ENCODE data around the gene CAPZB.
A peak's percentile ranks its signal among the peaks of the same experiment; 100 is the strongest.

The CAPZB gene

GRCh38 chr1:19324665-19324990 lies 160.7 kb downstream of the CAPZB start:
- no peak for DNase-seq

GRCh38 chr1:19323987-19324664 lies 161.2 kb downstream of the CAPZB start:
- no peak for DNase-seq

- DNase-seq: no peak
Observed at GRCh38 chr1:19322481-19322880, 162.9 kb downstream of the CAPZB start.

DNA sequence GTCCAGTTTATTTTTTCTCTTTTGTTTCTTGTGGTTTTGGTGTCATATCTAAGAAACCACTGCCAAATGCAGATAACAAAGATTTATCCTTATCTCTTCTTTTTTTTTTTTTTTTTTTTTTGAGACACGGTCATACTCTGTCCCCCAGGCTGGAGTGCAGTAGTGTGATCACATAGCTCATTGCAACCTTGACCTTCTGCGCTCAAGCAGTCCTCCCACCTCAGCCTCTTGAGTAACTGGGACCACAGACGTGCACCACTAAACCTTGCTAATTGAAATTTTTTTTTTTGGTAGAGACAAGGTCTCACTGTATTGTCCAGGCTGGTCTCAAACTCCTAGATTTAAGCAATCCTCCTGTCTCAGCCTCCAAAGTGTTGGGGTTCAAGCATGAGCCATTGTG lies 164.3 kb downstream of the CAPZB start:
- no peak for DNase-seq

DNA sequence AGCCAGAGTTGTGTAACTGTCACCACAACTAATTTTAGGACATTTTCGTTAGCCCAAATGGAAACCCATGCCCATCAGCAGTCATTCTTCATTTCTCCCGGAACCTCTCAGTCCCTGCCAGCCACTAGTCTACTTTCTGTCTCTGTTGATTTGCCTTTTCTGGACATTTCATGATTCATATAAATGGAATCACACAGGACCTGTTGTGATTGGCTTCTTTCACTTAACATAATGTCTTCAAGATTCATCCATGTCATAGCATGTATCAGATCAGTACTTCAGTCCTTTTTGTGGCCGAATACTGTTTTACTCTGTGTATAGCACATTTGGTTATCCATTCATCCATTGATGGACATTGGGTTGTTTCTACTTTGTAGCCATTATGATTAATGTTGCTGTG lies 166.1 kb downstream of the CAPZB start:
- no peak for DNase-seq

- DNase-seq: no peak
Observed at GRCh38 chr1:19317126-19317910, 168.0 kb downstream of the CAPZB start.

GRCh38 chr1:19315378-19316198 lies 169.8 kb downstream of the CAPZB start:
- no peak for DNase-seq

DNA sequence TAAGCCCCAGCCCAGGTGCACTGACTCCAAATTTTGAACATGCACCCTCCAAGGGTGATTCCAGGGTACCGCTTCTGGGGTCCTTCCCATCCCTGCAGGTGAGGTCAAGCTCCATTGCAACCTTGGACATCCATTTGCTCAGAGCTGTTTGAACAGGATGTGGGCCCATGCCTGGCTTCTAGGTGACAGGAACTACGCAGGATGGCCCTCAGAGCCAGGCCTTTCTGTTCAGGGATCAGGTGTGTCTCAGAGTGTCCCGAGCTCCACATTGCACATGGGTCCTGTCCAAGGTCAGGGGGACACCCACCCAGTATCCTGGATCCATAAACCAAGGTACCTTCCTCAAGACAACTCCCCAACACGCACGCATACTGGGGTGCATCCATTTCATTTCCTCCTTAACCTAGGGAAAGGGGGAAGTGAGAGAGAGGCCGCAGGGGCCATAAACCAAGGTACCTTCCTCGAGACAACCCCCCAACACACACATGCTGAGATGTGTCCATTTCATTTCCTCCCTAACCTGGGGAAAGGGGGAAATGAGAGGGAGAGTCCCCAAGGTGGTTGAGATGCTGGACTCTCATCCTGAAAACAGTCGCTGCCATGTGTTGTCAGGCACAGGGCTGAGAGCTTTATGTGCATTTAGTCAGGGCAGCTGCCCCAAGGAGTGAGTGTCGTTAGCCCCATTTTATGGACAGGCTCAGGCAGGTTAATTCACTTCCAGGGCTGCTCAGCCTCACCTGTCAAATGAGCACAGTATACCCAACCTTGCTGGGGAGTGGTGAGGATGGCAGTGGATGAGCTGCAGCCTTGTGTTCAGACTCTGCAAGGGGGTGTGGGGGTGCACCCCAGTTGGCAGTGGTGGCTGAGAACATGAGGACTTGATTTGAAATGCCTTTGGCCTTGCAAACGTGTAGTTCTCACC lies 171.1 kb downstream of the CAPZB start:
- no peak for DNase-seq

GRCh38 chr1:19313636-19313959 lies 171.7 kb downstream of the CAPZB start:
- DNase-seq: no peak

DNA sequence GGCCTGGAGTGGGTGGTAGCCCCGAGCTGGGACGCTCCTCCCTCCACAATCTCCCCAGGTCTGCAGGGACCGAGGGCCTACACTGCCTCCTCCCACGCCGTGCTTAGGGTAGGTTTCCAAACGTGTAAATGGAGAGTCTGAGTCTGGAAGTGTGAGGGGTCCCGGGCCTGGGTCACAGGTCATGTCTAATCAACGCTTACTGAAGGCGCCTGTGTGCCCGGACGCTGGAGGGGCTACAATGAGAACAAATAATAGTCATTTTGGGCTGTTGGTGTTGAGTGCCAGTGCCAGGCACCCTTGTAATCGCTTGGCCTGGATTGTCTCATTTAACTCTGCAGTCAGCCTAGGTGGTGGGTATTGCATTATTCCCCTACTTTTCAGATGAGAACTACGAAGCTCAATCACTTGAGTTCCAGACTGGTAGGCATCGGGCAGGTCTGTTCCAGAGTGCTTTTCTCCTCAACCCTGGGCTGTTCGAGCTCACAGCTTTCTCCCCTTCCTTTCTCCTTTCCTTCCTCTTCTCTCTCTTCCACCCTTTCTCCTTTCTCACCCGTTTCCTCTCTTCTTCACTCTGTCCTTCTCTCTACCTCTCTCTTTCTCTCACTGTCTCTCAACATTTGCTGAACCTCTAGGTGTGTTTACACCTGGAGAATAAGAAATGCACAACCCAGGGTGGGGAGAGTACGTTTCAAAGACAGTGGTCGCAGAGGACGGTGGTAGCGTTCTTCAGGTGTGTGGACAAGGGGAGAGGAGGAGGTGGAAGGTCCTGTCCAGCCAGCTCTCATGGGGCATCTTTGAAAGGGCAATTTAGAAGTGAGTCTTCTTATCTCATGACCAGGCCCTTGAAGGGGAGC lies 172.3 kb downstream of the CAPZB start:
- no peak for DNase-seq

DNA sequence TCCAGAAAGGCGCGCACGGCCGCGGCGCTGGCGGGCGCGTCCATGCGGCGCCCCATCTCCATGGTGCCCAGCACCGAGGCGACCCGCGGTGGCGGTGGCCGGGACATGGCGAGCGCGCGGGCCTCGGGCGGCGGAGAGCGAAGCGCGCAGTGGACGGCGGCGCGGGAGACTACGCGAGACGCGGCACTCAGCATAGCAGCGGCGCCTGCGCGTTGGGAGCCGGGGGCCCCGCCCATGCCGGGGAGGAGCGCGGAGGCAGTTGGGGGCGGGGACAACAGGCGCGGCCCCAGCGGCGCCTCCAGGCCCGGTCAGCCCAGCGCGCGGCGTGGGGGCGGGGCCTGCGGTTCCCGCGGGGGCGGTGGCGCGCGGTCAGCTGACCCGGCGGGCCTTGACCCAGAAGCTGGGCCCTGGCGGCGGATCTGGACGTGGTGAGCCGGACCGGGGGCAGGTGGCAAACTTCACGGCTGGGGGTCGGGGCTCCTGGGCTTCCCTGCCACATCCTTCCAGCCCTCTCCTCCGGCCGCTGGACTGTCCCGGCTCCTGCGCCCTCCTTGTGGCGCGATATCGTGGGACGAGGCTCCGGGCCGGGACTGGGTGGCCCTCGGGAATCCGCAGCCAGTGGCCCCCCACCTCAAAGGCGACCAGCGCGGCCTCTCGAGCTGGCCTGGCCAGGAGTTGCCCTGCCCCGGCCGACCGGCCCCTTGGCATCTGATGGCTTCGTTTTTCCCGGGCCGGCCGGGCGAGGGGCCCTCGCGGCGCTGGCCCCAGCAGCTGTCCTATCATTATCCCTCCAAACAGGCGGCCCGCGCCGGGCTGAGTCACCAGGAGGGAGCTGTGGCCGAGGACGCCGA lies 173.2 kb downstream of the CAPZB start, which contains the start of the genes AKR7A2 and SLC66A1:
TSS of gene AKR7A2 (minus strand) at position 214 of the 851 bp plus-strand sequence. CDS start at position 194, 20 bp downstream.
TSS of gene SLC66A1 (plus strand) at position 396 of the 851 bp plus-strand sequence. CDS start 5,352 bp downstream, outside the sequence.
- DNase-seq: peak; percentile 83

DNA sequence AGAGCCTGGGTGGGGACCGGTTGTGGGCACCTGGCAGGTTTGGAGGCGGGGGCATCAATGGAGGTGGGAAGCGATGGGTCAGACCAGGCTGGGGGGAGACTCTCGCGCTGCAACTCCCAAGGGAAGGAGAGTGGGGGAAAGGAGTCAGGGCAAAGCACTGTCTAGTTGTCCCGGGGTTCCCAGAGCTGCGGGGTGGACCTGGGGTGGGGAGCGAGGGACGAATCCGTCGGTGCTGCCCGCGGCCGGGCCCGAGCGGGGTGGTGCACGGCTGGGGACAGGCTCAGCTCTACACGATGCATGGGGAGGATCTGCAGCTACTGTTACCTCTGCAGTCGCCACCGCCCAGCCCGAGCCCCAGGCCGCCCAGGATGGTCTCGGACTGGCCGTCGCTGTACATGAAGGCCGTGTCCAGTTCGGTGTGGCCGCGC lies 173.8 kb downstream of the CAPZB start:
- no peak for DNase-seq

GRCh38 chr1:19310720-19311502 lies 174.4 kb downstream of the CAPZB start:
- DNase-seq: no peak

GRCh38 chr1:19310061-19310460 lies 175.3 kb downstream of the CAPZB start:
- DNase-seq: no peak

GRCh38 chr1:19309123-19309813 lies 176.1 kb downstream of the CAPZB start:
- DNase-seq: no peak

DNA sequence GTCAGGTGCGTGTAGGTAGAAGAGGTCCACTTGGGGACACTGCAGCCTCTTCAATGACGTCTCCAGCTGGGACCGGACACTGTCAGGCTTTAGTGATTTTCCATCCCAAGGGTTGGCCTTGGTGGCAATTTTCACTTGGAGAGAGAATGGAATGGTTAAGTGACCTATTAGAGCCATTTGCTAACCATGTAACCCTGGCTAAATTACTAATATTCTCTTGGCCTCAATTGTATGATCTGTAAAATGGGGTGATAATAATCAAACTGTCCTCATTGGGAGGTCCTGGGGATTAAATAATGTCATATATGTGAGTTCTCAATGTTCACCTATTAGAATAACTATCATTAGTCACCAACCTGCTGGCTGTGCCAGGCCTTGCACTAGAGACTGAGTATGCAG lies 176.8 kb downstream of the CAPZB start:
- DNase-seq: no peak

- DNase-seq: no peak
Observed at GRCh38 chr1:19307794-19308508, 177.4 kb downstream of the CAPZB start.

DNA sequence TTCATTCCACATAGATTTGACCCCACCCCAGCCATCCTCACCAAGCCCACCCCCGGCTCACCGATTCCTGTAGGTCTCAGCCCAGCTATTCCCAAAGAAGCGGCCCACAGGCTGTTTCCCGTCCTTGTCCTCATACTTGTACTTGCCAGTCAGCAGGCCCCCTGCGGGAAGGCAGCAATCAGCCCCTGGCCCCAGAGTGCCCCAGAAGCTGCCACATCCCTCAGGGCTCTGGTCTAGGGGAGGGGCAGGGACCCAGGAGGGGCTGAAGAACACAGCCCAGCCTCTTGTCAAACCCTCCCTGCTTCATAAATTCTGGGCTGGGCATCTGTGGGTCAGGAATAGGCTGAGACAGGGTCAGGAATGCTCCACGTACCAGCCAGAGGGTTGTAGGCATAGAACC lies 178.4 kb downstream of the CAPZB start:
- no peak for DNase-seq
